Panc1 (cell line): ENCODE measurements around the gene MAML3. TPM values are rescaled to one million over a fixed set of nuclear protein-coding genes. Genes with fewer than 3 reads are reported as not detected.

Experiments
- ATAC-seq: fragments of 200-7000 bp; cut with Tn5 transposase; 2 replicates; pipeline ENCODE4 v1.9.1; 2020; ENCODE audit warnings: mild to moderate bottlenecking, moderate library complexity
- BruUV-seq: library from RNA; stranded (reverse); fragments of 400-500 nt; replicated peaks from 2 replicates; lab custom pipeline; 2021; lab: Mats Ljungman, UMichigan
- CTCF ChIA-PET: fragments of 300-600 bp; sonication (Branson Sonifier 250); formaldehyde crosslinking; loops from one replicate; lab custom pipeline; 2022; ENCODE audit warnings: antibody characterized with exemption; lab: Charles Lee
- POLR2A ChIA-PET: fragments of 300-600 bp; sonication (Branson Sonifier 250); formaldehyde crosslinking; loops from one replicate; lab custom pipeline; 2022; ENCODE audit warnings: antibody characterized with exemption; lab: Charles Lee
- DNase-seq: peaks from one replicate; pipeline ENCODE4 v3.0.0-alpha.2; 2010; ENCODE audit warnings: low read depth, low spot score
- H3K27ac ChIP-seq: 2 replicates; pipeline ENCODE4 v1.5.1; 2011; ENCODE audit warnings: mild to moderate bottlenecking, low read length, inconsistent platforms
- H3K27me3 ChIP-seq: fragments of 200-500 bp; sonication (Bioruptor generic); 2 replicates; pipeline ENCODE4 v1.6.0; 2014; ENCODE audit warnings: low read length, inconsistent platforms; ENCODE audit not compliant: control insufficient read depth, insufficient read depth
- H3K36me3 ChIP-seq: fragments of 200-500 bp; sonication (Bioruptor generic); 2 replicates; pipeline ENCODE4 v1.5.1; 2014; ENCODE audit warnings: inconsistent platforms, mild to moderate bottlenecking, low read length, moderate library complexity; ENCODE audit not compliant: control insufficient read depth, insufficient read depth
- H3K4me1 ChIP-seq: 2 replicates; pipeline ENCODE4 v1.5.1; 2011; ENCODE audit warnings: inconsistent platforms, mild to moderate bottlenecking, low read length, moderate library complexity; ENCODE audit not compliant: control insufficient read depth, insufficient read depth
- H3K4me3 ChIP-seq, 2 experiments: 2 replicates each; pipeline ENCODE4 v1.5.1; 2011 to 2012; ENCODE audit warnings: low read depth in 2 of 2, low read length in 2 of 2, mild to moderate bottlenecking in 2 of 2, inconsistent platforms in 1 of 2, moderate library complexity in 1 of 2
- H3K9me3 ChIP-seq: fragments of 200-500 bp; sonication (Bioruptor generic); 2 replicates; pipeline ENCODE4 v1.5.1; 2014; ENCODE audit warnings: low read depth, mild to moderate bottlenecking, inconsistent platforms, low read length, moderate library complexity; ENCODE audit not compliant: control insufficient read depth, insufficient read depth
- POLR2AphosphoS5 ChIP-seq: IDR thresholded peaks from 2 replicates; pipeline ENCODE4 v1.6.1; 2012; ENCODE audit warnings: mild to moderate bottlenecking, low read depth, low read length, moderate library complexity
- SIN3A ChIP-seq: IDR thresholded peaks from 2 replicates; pipeline ENCODE4 v1.6.1; 2012; ENCODE audit warnings: low read depth, mild to moderate bottlenecking, low read length, moderate library complexity, borderline replicate concordance; ENCODE audit not compliant: insufficient read depth
- TCF7L2 ChIP-seq: IDR thresholded peaks from 2 replicates; pipeline ENCODE4 v1.6.1; 2011; ENCODE audit warnings: mild to moderate bottlenecking, low read depth, low read length, inconsistent platforms
- in situ Hi-C: cut with HindIII; loops from 2 replicates; pipeline ENCODE4 v1.10.0; 2016; ENCODE audit warnings: low sequenced_read_pairs, low pct_unique_long_range_greater_than_20kb
- intact Hi-C: fragments of 100-400 bp; cut with micrococcal nuclease; formaldehyde crosslinking; loops from one replicate; pipeline ENCODE4 v1.10.0; 2022; ENCODE audit not compliant: unreplicated experiment
- total RNA-seq: library from RNA; stranded (reverse); gene quantifications from one replicate; pipeline ENCODE4 v1.2.1, GENCODE V29; 2021; ENCODE audit not compliant: unreplicated experiment
- TF ChIP-seq, protein P1 (sequence below): fragments of 450-650 bp; IDR thresholded peaks from 2 replicates; pipeline ENCODE4 v1.5.1; 2017; ENCODE audit warnings: mild to moderate bottlenecking
- TF ChIP-seq, protein P2 (sequence below), 2 experiments: IDR thresholded peaks; 2 replicates each; pipeline ENCODE4 v1.6.1; 2011 to 2012; ENCODE audit warnings: low read depth in 2 of 2, control low read depth in 1 of 2, low read length in 1 of 2, mild to moderate bottlenecking in 1 of 2, moderate library complexity in 1 of 2; ENCODE audit not compliant: insufficient read depth in 1 of 2

Gene MAML3
- total RNA-seq, 1 experiment from 2014 or later = 7.7 TPM

DNA sequence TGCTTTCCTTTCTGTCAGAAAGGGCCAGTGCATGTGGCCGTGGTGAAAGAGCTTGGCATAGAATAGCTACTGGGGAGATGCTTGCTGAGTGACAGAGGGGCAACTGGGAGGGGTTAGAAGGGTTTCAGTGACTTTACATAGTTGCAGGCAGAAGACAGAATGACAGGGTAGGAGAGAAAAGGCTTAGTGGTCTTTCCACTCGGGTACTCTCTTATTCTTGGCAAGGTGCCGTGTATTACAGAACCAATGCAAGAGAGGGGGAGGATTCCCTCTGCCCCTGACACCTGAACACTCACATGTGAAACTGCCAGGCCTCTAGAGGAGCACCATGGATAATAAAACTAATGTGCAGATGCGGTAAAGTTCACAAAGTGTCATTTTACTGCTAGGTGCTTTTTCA, 260.2 kb downstream of the MAML3 start:
- no peak for DNase-seq
- Histone ChIP-seq H3K9me3 (no peaks in the 10 kb centered on the region), H3K4me1 (no peaks in the 10 kb centered on the region), H3K4me3 (no peak overlapping the region), H3K27me3 (no peaks in the 10 kb centered on the region), H3K36me3 (no peaks in the 10 kb centered on the region), H3K27ac (no peak overlapping the region)
- TF ChIP-seq TCF7L2 (no peak), POLR2AphosphoS5 (no peak), SIN3A (no peak)
- TF ChIP-seq, protein P1, sequence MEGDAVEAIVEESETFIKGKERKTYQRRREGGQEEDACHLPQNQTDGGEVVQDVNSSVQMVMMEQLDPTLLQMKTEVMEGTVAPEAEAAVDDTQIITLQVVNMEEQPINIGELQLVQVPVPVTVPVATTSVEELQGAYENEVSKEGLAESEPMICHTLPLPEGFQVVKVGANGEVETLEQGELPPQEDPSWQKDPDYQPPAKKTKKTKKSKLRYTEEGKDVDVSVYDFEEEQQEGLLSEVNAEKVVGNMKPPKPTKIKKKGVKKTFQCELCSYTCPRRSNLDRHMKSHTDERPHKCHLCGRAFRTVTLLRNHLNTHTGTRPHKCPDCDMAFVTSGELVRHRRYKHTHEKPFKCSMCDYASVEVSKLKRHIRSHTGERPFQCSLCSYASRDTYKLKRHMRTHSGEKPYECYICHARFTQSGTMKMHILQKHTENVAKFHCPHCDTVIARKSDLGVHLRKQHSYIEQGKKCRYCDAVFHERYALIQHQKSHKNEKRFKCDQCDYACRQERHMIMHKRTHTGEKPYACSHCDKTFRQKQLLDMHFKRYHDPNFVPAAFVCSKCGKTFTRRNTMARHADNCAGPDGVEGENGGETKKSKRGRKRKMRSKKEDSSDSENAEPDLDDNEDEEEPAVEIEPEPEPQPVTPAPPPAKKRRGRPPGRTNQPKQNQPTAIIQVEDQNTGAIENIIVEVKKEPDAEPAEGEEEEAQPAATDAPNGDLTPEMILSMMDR = no peak
- TF ChIP-seq, protein P2, sequence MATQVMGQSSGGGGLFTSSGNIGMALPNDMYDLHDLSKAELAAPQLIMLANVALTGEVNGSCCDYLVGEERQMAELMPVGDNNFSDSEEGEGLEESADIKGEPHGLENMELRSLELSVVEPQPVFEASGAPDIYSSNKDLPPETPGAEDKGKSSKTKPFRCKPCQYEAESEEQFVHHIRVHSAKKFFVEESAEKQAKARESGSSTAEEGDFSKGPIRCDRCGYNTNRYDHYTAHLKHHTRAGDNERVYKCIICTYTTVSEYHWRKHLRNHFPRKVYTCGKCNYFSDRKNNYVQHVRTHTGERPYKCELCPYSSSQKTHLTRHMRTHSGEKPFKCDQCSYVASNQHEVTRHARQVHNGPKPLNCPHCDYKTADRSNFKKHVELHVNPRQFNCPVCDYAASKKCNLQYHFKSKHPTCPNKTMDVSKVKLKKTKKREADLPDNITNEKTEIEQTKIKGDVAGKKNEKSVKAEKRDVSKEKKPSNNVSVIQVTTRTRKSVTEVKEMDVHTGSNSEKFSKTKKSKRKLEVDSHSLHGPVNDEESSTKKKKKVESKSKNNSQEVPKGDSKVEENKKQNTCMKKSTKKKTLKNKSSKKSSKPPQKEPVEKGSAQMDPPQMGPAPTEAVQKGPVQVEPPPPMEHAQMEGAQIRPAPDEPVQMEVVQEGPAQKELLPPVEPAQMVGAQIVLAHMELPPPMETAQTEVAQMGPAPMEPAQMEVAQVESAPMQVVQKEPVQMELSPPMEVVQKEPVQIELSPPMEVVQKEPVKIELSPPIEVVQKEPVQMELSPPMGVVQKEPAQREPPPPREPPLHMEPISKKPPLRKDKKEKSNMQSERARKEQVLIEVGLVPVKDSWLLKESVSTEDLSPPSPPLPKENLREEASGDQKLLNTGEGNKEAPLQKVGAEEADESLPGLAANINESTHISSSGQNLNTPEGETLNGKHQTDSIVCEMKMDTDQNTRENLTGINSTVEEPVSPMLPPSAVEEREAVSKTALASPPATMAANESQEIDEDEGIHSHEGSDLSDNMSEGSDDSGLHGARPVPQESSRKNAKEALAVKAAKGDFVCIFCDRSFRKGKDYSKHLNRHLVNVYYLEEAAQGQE (IDR thresholded peaks at IDR 0.05; ENCODE audit: insufficient read depth in 1 of 2, low read depth in 2 of 2, low read length in 1 of 2) = no peak
- ChIA-PET POLR2A (no interaction called here), CTCF (interaction anchor here (0.6 kb wide), 1 partner anchor 234 kb away, joined by 3 read pairs; no protein-coding TSS in a partner anchor)
- BruUV-seq = no TSS peak
- intact Hi-C loops (no loop called here), in situ Hi-C loops (no loop called here)
- ATAC-seq = no peak

DNA sequence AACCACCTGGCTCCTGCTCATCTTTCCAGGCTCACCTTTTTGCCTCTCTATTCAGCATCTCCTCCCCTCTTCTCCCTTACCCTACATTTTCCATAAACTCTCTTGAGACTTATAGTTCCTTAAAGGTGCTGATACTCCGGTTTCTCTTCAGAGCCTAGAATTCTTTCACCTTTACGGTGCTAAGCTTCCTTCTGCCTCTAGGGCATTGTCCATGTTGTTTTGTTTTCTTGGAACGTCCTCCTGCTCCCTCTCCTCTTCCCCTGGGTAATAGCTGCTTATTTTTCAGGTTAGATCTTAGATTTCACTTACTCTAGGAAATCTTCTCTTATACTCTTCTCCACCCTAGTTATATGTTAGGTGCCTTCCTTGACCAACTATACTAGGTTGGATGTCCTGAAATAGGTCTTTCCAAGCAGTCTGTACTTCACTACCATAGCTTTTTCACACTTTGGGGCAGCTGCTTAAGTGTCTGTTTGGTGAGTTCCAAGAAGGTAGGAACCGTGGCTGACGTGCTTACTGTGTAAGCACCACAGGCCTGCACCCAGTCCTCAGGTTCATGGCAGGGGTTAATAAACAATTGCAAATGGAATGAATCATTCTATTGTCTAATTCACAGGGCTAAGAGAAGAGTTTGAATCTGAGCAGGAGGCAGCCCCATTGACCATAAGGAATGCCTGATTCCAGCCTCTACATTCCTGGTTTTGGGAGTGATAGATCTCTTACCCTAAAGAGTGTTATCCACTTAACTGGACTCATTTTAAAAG, 260.8 kb downstream of the MAML3 start:
- BruUV-seq = no TSS peak
- ATAC-seq = no peak
- in situ Hi-C loops = no loop called here

More for the DNA sequence above, 260.8 kb downstream of the MAML3 start:
- Histone ChIP-seq H3K27me3 (no peaks in the 10 kb centered on the region), H3K36me3 (no peaks in the 10 kb centered on the region), H3K4me3 (no peak overlapping the region), H3K9me3 (no peaks in the 10 kb centered on the region), H3K4me1 (no peaks in the 10 kb centered on the region), H3K27ac (no peak overlapping the region)
- TF ChIP-seq, protein P1 = no peak
- TF ChIP-seq POLR2AphosphoS5 (no peak), SIN3A (no peak)
- intact Hi-C loops = no loop called here
- DNase-seq = no peak
- ChIA-PET POLR2A (no interaction called here), CTCF (interaction anchor here (1.0 kb wide), 1 partner anchor 9 kb away, joined by 15 read pairs; no protein-coding TSS in a partner anchor)
